GM23248 (cell line): ENCODE results near the gene CYREN. TPM values are rescaled to one million over a fixed set of nuclear protein-coding genes. Genes with fewer than 3 reads are reported as not detected.
A peak's percentile ranks its signal among the peaks of the same experiment; 100 is the strongest.

Source experiments
- DNase-seq: peaks from one replicate; pipeline ENCODE4 v3.0.0-alpha.2; 2015
- H2AFZ ChIP-seq: fragments of 200-600 bp; sonication (generic); 2 replicates; pipeline ENCODE4 v1.6.1; 2016; ENCODE audit warnings: antibody characterized with exemption
- H3F3A ChIP-seq: fragments of 200-600 bp; sonication (generic); 2 replicates; pipeline ENCODE4 v1.6.1; 2016; ENCODE audit warnings: mild to moderate bottlenecking, antibody characterized with exemption, mixed run types; ENCODE audit not compliant: insufficient read depth
- H3K27ac ChIP-seq: fragments of 200-600 bp; sonication (generic); 2 replicates; pipeline ENCODE4 v1.5.1; 2016; ENCODE audit warnings: mild to moderate bottlenecking
- H3K27me3 ChIP-seq: fragments of 200-600 bp; sonication (generic); replicated peaks from 2 replicates; pipeline ENCODE4 v1.6.1; 2016; ENCODE audit warnings: mild to moderate bottlenecking; ENCODE audit not compliant: insufficient read depth
- H3K36me3 ChIP-seq: fragments of 200-600 bp; sonication (generic); 2 replicates; pipeline ENCODE4 v1.6.1; 2016; ENCODE audit warnings: low read depth, mild to moderate bottlenecking
- H3K4me1 ChIP-seq: fragments of 200-600 bp; sonication (generic); 2 replicates; pipeline ENCODE4 v1.6.1; 2016; ENCODE audit warnings: mild to moderate bottlenecking; ENCODE audit not compliant: insufficient read depth
- H3K4me2 ChIP-seq: fragments of 200-600 bp; sonication (generic); one replicate; pipeline ENCODE4 v1.6.1; 2016; ENCODE audit warnings: mild to moderate bottlenecking; ENCODE audit not compliant: unreplicated experiment
- H3K4me3 ChIP-seq: fragments of 200-600 bp; sonication (generic); 2 replicates; pipeline ENCODE4 v1.5.1; 2016; ENCODE audit warnings: mild to moderate bottlenecking
- H3K79me2 ChIP-seq: fragments of 200-600 bp; sonication (generic); 2 replicates; pipeline ENCODE4 v1.6.1; 2016; ENCODE audit warnings: mild to moderate bottlenecking; ENCODE audit not compliant: insufficient read depth
- H3K9ac ChIP-seq: fragments of 200-600 bp; sonication (generic); 2 replicates; pipeline ENCODE4 v1.6.1; 2016; ENCODE audit warnings: mild to moderate bottlenecking
- H3K9me2 ChIP-seq: fragments of 200-600 bp; sonication (generic); 2 replicates; pipeline ENCODE4 v1.6.1; 2016; ENCODE audit warnings: mixed run types, mild to moderate bottlenecking, moderate library complexity; ENCODE audit not compliant: insufficient read depth
- H3K9me3 ChIP-seq: fragments of 200-600 bp; sonication (generic); one replicate; pipeline ENCODE4 v1.6.1; 2017; ENCODE audit warnings: low read depth
- H4K20me1 ChIP-seq: fragments of 200-600 bp; sonication (generic); 2 replicates; pipeline ENCODE4 v1.6.0; 2016; ENCODE audit not compliant: insufficient read depth
- EZH2 ChIP-seq: fragments of 200-600 bp; sonication (generic); IDR thresholded peaks from 2 replicates; pipeline ENCODE4 v1.6.1; 2018; ENCODE audit warnings: antibody characterized with exemption, mild to moderate bottlenecking; ENCODE audit not compliant: insufficient read depth, poor library complexity, severe bottlenecking
- EZH2phosphoT487 ChIP-seq: fragments of 200-600 bp; sonication (generic); IDR thresholded peaks from 2 replicates; pipeline ENCODE4 v1.6.1; 2018; ENCODE audit warnings: antibody characterized with exemption, moderate library complexity, mild to moderate bottlenecking, low read depth; ENCODE audit not compliant: insufficient read depth
- WGBS, 2 experiments: methylation state at CpG; one replicate each; pipeline ENCODE4 v1.1.6; 2015 to 2017; ENCODE audit warnings: low lambda C conversion rate in 2 of 2, low coverage in 1 of 2; ENCODE audit errors: missing lambda C conversion rate in 2 of 2; 5-methylcytosine and 5-hydroxymethylcytosine counted together
- in situ Hi-C: fragments of 300-500 bp; cut with MboI; formaldehyde crosslinking; loops from 2 replicates; pipeline ENCODE4 v1.15.0; 2020
- polyA plus RNA-seq: library from polyadenylated mRNA; unstranded; fragments of >200 nt; fragmentation: Nextera tagmentation; extraction: Ambion mirVana; gene quantifications from 2 replicates; pipeline ENCODE4 v1.2.1, GENCODE V29; 2016
- total RNA-seq: library from RNA; depleted of rRNA; stranded (reverse); fragments of >200 nt; shearing (Covaris generic); gene quantifications from 2 replicates; pipeline ENCODE4 v1.2.3, GENCODE V29; 2014; rRNA removed

Gene CYREN, protein sequence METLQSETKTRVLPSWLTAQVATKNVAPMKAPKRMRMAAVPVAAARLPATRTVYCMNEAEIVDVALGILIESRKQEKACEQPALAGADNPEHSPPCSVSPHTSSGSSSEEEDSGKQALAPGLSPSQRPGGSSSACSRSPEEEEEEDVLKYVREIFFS
- total RNA-seq (37.3 and 40.4 TPM in 2 replicates), polyA plus RNA-seq (38.3 and 38.7 TPM in 2 replicates)

DNA sequence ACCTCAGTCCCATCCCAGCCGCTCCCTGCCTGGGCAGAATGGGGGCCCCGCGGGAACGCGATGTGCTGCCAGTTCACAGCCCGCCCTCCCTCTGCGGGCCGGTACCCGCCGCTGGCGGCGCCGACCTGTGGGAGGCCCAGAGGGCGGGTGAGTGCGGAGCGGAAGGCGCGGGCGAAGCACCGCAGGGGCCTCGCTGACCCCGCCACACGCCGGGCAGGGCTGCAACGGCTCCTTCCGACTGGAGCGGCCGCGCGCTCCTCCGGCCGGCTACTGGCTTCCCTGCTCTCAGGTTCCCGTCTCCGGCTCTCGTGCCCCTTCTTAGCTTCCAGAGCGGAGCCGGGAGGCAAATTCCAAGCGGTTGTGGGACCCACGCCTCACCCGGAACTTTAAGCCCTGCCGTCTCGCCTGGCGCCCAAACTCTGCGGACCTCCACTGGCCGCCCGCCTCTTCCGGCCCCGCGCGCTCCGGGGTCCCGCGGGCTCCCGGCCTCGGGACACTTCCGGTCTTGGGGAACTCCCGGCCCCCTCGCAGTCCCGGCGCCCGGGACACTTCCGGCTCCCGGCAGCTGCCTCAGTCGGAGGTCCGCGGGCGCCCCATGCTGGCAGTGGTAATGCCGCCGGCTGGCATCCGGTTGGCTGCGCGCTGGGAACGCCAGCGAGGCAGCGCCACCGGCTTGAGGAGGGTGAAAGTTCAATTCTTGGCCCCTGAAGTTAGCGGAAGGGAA lies at the start of gene CYREN:
TSS of gene CYREN (minus strand) at position 434 of the 724 bp plus-strand sequence. CDS start 1,785 bp downstream, outside the sequence.
- Histone ChIP-seq H3K4me2 (peak within 1 kb of the TSS; percentile 83), H4K20me1 (no peaks in the 10 kb centered on the region), H3K9me2 (no peaks in the 10 kb centered on the region), H3K9ac (peak within 1 kb of the TSS; percentile 84), H3F3A (peaks cover 14% of the 10 kb centered on the region), H3K4me3 (peak within 1 kb of the TSS; percentile 84), H3K9me3 (no peaks in the 10 kb centered on the region), H3K27me3 (no peaks in the 10 kb centered on the region), H2AFZ (peak within 1 kb of the TSS; percentile 95), H3K79me2 (peaks cover 30% of the 10 kb centered on the region), H3K36me3 (peaks cover 7% of the 10 kb centered on the region; the same call in 1 of the 2 replicates), H3K4me1 (peaks cover 25% of the 10 kb centered on the region), H3K27ac (peak within 1 kb of the TSS; percentile 92)
- 1% methylated on average over 60 to 71 of the region's 77 CpGs for WGBS, 2 experiments
- in situ Hi-C loops: no loop called here
- no peak for TF ChIP-seq EZH2phosphoT487
- TF ChIP-seq EZH2: no peak
- peak; percentile 97 for DNase-seq

DNA sequence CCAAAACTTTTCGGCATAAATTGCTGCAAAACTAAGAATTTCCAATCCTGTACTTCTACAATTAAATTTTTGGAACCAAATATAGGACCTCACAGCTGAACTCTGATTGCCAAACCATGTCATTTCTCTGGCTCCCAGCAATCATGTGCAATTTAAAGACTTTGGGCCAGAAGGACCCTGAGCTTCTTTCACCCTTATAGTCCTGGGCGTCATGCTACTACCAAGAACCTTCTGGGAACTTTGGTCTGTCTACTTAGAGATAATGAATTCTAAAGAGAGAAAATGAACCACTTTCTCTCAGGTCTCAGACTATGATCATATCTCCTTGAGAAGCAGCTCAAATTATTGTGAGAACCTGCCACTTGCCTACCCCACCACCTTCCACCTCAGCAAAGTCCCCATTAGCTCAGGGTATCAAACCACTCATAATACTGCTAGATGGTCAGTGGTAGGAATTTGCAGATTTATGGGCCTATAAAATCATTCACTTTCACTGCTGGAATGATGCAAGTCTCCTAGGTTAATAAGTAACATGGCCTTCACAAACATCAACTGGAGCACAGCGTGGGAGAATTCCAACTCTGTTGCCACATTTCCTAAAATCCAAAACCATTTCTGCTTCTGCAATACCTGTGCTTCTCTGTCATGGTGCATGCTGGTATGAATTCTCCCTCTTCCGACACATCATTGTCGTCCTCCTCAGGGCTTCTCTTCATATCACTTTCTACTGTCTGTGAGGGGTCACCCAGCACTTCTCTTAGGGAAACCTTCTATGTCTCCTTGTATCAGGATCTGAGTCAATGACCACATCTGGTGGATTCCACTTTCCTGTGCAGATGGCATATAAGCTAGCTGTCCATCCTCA lies 47.4 kb upstream of the CYREN start:
- H3K4me3 ChIP-seq: no peak overlapping the region
- no peaks in the 10 kb centered on the region for H3K79me2 ChIP-seq
- H3K9ac ChIP-seq: no peak overlapping the region
- no peaks in the 10 kb centered on the region for H3K9me3 ChIP-seq
- no peaks in the 10 kb centered on the region for H3K9me2 ChIP-seq
- no peaks in the 10 kb centered on the region for H3K36me3 ChIP-seq
- 77 to 80% methylated on average over 5 of the region's 5 CpGs for WGBS, 2 experiments
- H3K27ac ChIP-seq: no peak overlapping the region
- no peak for TF ChIP-seq EZH2
- TF ChIP-seq EZH2phosphoT487: no peak
- H3F3A ChIP-seq: no peaks in the 10 kb centered on the region
- no peak overlapping the region for H3K4me2 ChIP-seq
- in situ Hi-C loops: no loop called here
- no peaks in the 10 kb centered on the region for H3K4me1 ChIP-seq
- H2AFZ ChIP-seq: no peak overlapping the region
- no peak for DNase-seq
- no peaks in the 10 kb centered on the region for H4K20me1 ChIP-seq
- H3K27me3 ChIP-seq: no peaks in the 10 kb centered on the region

DNA sequence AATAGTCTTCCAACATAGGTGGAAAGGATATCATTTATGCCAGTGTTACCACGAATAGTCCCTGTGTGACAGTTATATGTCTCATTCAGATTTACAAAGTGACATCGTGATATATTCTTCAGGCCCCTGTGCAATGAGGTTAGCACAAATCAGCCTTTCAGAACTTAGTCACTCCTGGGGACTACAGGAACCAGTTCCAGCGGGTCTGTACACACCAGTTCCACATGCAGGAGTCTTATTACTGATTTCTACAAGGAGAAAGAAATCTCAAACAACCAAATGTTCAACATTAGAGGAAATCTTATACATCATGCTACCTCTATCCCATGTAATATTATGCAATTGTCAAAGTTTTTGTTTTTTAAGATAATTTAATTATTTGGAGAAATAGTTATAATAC lies 45.2 kb upstream of the CYREN start:
- Histone ChIP-seq H3K4me3 (no peak overlapping the region), H3K27ac (no peak overlapping the region), H3K4me1 (no peaks in the 10 kb centered on the region), H3K9me3 (no peaks in the 10 kb centered on the region), H3K27me3 (no peaks in the 10 kb centered on the region), H3K4me2 (no peak overlapping the region), H3K9ac (no peak overlapping the region), H3K36me3 (no peaks in the 10 kb centered on the region), H3F3A (peaks cover 4% of the 10 kb centered on the region), H2AFZ (no peak overlapping the region), H3K79me2 (no peaks in the 10 kb centered on the region), H4K20me1 (no peaks in the 10 kb centered on the region), H3K9me2 (no peaks in the 10 kb centered on the region)
- 48 to 63% methylated on average over 3 of the region's 3 CpGs for WGBS, 2 experiments
- in situ Hi-C loops: no loop called here
- TF ChIP-seq EZH2phosphoT487: no peak
- no peak for TF ChIP-seq EZH2
- DNase-seq: no peak

DNA sequence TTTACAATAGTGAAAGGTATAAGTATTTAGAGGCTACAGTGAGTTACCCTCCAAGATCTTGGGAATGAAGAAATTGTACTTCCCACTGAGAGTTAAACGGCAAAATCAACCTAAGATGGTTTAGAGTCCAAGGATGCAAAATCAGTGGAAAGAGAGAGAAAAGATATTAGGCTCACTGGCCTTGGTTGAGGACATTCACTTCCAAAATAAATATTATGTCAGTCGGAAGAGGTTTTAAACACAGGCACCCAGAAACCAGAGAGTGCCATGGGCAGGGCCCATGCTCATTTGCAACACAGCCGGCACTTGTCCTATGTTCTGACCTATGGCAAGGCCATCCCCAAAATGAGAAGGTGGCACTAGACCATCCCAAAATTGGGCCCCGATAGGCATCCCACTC lies 44.7 kb upstream of the CYREN start:
- peaks cover 4% of the 10 kb centered on the region for H3F3A ChIP-seq
- H3K79me2 ChIP-seq: peaks cover 2% of the 10 kb centered on the region; the same call in 1 of the 2 replicates
- H3K4me1 ChIP-seq: no peaks in the 10 kb centered on the region; the same call in 1 of the 2 replicates
- no peak overlapping the region for H3K4me2 ChIP-seq
- H4K20me1 ChIP-seq: no peaks in the 10 kb centered on the region
- H3K27ac ChIP-seq: no peak overlapping the region
- no peak for DNase-seq
- in situ Hi-C loops: no loop called here
- TF ChIP-seq EZH2phosphoT487: no peak
- TF ChIP-seq EZH2: no peak
- no peak overlapping the region for H2AFZ ChIP-seq
- 94% methylated on average over 4 of the region's 4 CpGs for WGBS, 2 experiments
- no peak overlapping the region for H3K9ac ChIP-seq
- H3K9me2 ChIP-seq: no peaks in the 10 kb centered on the region
- H3K36me3 ChIP-seq: no peaks in the 10 kb centered on the region
- no peaks in the 10 kb centered on the region for H3K9me3 ChIP-seq
- H3K27me3 ChIP-seq: no peaks in the 10 kb centered on the region
- H3K4me3 ChIP-seq: no peak overlapping the region
